GM19438 (cell line): ENCODE data around the gene PLA2G3.
A peak's percentile ranks its signal among the peaks of the same experiment; 100 is the strongest.
"Not testable (repeated sequence)": the region's sequence is repeated elsewhere in the genome, so short reads cannot be mapped to it uniquely, and the experiment has no call there.

Experiments used
- ATAC-seq: cut with Tn5 transposase; IDR thresholded peaks from one replicate; pipeline ENCODE4 v1.9.1; 2021; ENCODE audit warnings: low read depth; ENCODE audit not compliant: unreplicated experiment

The PLA2G3 gene

GRCh38 chr22:31124811-31125465, 15.4 kb downstream of the PLA2G3 start:
- ATAC-seq = no peak

- no peak for ATAC-seq
Measured at GRCh38 chr22:31124290-31124689, 16.0 kb downstream of the PLA2G3 start.

GRCh38 chr22:31123292-31123602, 17.1 kb downstream of the PLA2G3 start:
- no peak for ATAC-seq

GRCh38 chr22:31122532-31123291, 17.6 kb downstream of the PLA2G3 start, which contains the start of gene INPP5J:
Gene INPP5J (plus strand): TSS chr22:31122966. CDS start chr22:31123015, 49 bp downstream.
- ATAC-seq = no peak

GRCh38 chr22:31122196-31122531, 18.1 kb downstream of the PLA2G3 start:
- ATAC-seq = no peak

- no peak for ATAC-seq
Measured at GRCh38 chr22:31121403-31121802, 18.9 kb downstream of the PLA2G3 start.

GRCh38 chr22:31120642-31121041, 19.7 kb downstream of the PLA2G3 start:
- ATAC-seq = no peak

GRCh38 chr22:31120230-31120629, 20.1 kb downstream of the PLA2G3 start:
- ATAC-seq = no peak

- ATAC-seq = no peak
Measured at GRCh38 chr22:31119026-31119717, 21.1 kb downstream of the PLA2G3 start.

GRCh38 chr22:31118046-31118820, 22.1 kb downstream of the PLA2G3 start:
- no peak for ATAC-seq

- ATAC-seq = not testable (repeated sequence)
Measured at GRCh38 chr22:31112547-31113091, 27.7 kb downstream of the PLA2G3 start.

GRCh38 chr22:31107894-31108218, 32.5 kb downstream of the PLA2G3 start:
- ATAC-seq = peak; percentile 21

GRCh38 chr22:31107178-31107893, 33.0 kb downstream of the PLA2G3 start, which contains the start of gene SELENOM:
Gene SELENOM (minus strand): TSS chr22:31107568. CDS start chr22:31107505, 63 bp downstream.
- ATAC-seq = peak; percentile 89

- no peak for ATAC-seq
Measured at GRCh38 chr22:31106731-31107177, 33.6 kb downstream of the PLA2G3 start.

- ATAC-seq = no peak
Measured at GRCh38 chr22:31106001-31106571, 34.2 kb downstream of the PLA2G3 start.

GRCh38 chr22:31105282-31105929, 34.9 kb downstream of the PLA2G3 start:
- no peak for ATAC-seq

- no peak for ATAC-seq
Measured at GRCh38 chr22:31104869-31105268, 35.4 kb downstream of the PLA2G3 start.

- no peak for ATAC-seq
Measured at GRCh38 chr22:31103899-31104694, 36.2 kb downstream of the PLA2G3 start.
